Testis (tissue), 3 donors: ENCODE results near the gene HPF1. TPM values are rescaled to one million over a fixed set of nuclear protein-coding genes. Genes with fewer than 3 reads are reported as not detected.

Experiments used
- DNase-seq: peaks from one replicate; pipeline ENCODE4 v3.0.0-alpha.2; 2019
- H3K27ac ChIP-seq, 2 donors: fragments of 200-600 bp; sonication (generic); one replicate each; pipeline ENCODE4 v1.5.1; 2019
- H3K27me3 ChIP-seq: fragments of 200-600 bp; sonication (generic); one replicate; pipeline ENCODE4 v1.5.1; 2019
- H3K36me3 ChIP-seq: fragments of 200-600 bp; sonication (generic); one replicate; pipeline ENCODE4 v1.5.1; 2017; ENCODE audit warnings: low read depth; ENCODE audit errors: missing control alignments
- H3K4me1 ChIP-seq: fragments of 200-600 bp; sonication (generic); one replicate; pipeline ENCODE4 v1.5.1; 2019
- H3K4me3 ChIP-seq, 2 donors: fragments of 200-600 bp; sonication (generic); one replicate each; pipeline ENCODE4 v1.5.1; 2017 to 2019
- H3K9me3 ChIP-seq: fragments of 200-600 bp; sonication (generic); one replicate; pipeline ENCODE4 v1.5.1; 2017
- CTCF ChIP-seq, 3 experiments: fragments of 450-650 bp in 2 of 3; fragments of 200-600 bp in 1 of 3; sonication (generic) in 1 of 3; IDR thresholded peaks; one replicate each; pipeline ENCODE4 v1.5.1; 2016 to 2019; ENCODE audit warnings: antibody characterized with exemption in 3 of 3, mild to moderate bottlenecking in 2 of 3, moderate library complexity in 1 of 3
- POLR2A ChIP-seq: fragments of 450-650 bp; IDR thresholded peaks from one replicate; pipeline ENCODE4 v1.6.1; 2017; ENCODE audit warnings: antibody characterized with exemption, mild to moderate bottlenecking, moderate library complexity
- whole genome bisulfite sequencing, 2 donors: methylation state at CpG; one replicate each; pipeline ENCODE4 v1.1.5; 2018; 5-methylcytosine and 5-hydroxymethylcytosine counted together
- intact Hi-C: fragments of 100-400 bp; cut with DNase I; formaldehyde crosslinking; loops from one replicate; pipeline ENCODE4 v1.15.1; 2023; ENCODE audit warnings: low total_unique reads
- polyA plus RNA-seq: library from polyadenylated mRNA; stranded (reverse); fragments of 350-450 nt; fragmentation: Illumina TruSeq; extraction: RNeasy Lipid Tissue Mini Kit (QIAGEN cat#74804); gene quantifications from one replicate; pipeline ENCODE4 v1.2.3, GENCODE V29; 2014; ENCODE audit warnings: low read depth, low replicate concordance; ENCODE audit not compliant: insufficient read depth
- total RNA-seq, 2 donors: library from RNA; depleted of rRNA; stranded (reverse); fragments of >200 nt; gene quantifications; one replicate each; pipeline ENCODE4 v1.2.3, GENCODE V29; 2016

HPF1 gene
- total and polyA plus RNA-seq, 3 donors from 2014 or later = 16.8 to 24.6 (median 18.9) TPM

GRCh38 chr4:169682372-169683047 is 75.2 kb downstream of the HPF1 start:
- Histone ChIP-seq H3K9me3 (no peaks in the 10 kb centered on the region), H3K36me3 (no peaks in the 10 kb centered on the region), H3K4me1 (no peaks in the 10 kb centered on the region), H3K27ac (no peak overlapping the region), H3K4me3 (no peak overlapping the region), H3K27me3 (no peaks in the 10 kb centered on the region)
- intact Hi-C loops = no loop called here
- DNase-seq = no peak
- 94 to 96% methylated on average over 4 of the region's 4 CpGs for WGBS, 2 donors
- TF ChIP-seq POLR2A = no peak
- no peak for TF ChIP-seq CTCF (IDR thresholded peaks at IDR 0.05)

Other genes starting within 250 kb of the HPF1 start
- 10 to 100 TPM; 25.5 to 27.9 TPM for gene NEK1, start 145.4 kb downstream of the HPF1 start, total RNA-seq
- 10.3 TPM for gene NEK1, start 145.4 kb downstream of the HPF1 start, polyA plus RNA-seq
- 10 to 100 TPM; 89.2 to 97.4 TPM for gene CLCN3, start 137.4 kb downstream of the HPF1 start, total RNA-seq
- gene CLCN3, start 137.4 kb downstream of the HPF1 start, polyA plus RNA-seq = 63.0 TPM